Stimulated activated CD8-positive, alpha-beta memory T cell treated with anti-CD3 and anti-CD28 coated beads, Interleukin-12 subunit alpha, Interleukin-12 subunit beta, amount 100 ng/mL, for 24 hours (primary cell): ENCODE data around the gene OSBPL6.
A peak's percentile ranks its signal among the peaks of the same experiment; 100 is the strongest.
"Not testable (repeated sequence)": the region's sequence is repeated elsewhere in the genome, so short reads cannot be mapped to it uniquely, and the experiment has no call there.

Experiments
- DNase-seq: peaks from one replicate; pipeline ENCODE4 v3.0.0-alpha.2; 2020; ENCODE audit errors: extremely low read depth

Gene OSBPL6

DNA sequence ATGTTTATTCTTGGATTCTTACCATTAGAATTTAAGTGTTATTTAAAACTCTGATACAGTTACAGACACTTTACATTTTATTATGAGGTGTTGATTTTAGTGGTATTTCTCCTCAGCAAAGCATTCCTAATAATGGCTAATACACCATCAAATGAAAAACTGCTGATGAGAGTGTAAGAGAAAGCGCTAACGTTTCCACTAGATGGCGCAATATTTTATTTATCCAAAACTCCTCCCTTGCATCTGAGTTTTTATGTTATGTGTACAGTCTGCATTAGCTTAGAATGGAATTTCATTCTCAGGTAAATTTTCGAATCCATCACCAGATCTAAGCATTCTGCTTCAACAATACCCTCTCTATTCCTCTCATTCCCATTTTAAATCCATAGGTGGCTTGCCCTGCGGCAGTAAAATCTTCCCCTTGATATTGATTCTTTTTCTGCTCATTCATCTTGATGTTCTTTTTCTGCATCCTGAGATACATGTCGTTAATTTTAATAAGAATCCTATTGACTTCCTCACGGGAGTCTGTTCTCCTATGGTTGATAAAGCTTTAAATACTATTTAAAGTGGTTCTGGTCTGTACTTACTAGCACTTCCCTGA is 202.8 kb downstream of the OSBPL6 start:
- no peak for DNase-seq

GRCh38 chr2:178401994-178402437 is 207.7 kb downstream of the OSBPL6 start:
- DNase-seq: no peak

- DNase-seq: no peak
These were observed 209.5 kb downstream of the OSBPL6 start for GRCh38 chr2:178403671-178404306.

DNA sequence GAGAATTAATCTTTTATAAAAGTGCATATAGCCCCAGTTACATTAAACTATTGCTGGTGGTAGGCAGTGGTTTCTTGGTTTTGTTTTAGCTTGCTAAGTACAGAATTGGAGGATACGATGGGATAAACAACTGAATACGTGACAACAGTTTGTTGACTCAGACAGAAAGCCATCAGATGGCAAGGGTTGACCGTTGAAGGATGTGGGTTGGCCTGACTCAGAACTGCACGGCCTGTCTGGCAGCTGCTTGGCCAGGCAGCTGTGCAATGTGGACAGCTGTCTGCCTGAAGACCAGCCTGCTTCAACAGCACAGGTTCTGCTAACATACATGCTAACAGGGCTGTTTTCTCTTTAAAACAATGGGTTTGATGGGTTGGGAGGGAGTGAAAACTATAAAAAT is 210.1 kb downstream of the OSBPL6 start:
- no peak for DNase-seq

- no peak for DNase-seq
These were observed 214.9 kb downstream of the OSBPL6 start for GRCh38 chr2:178409261-178409660.

GRCh38 chr2:178412047-178412446 is 217.7 kb downstream of the OSBPL6 start:
- DNase-seq: no peak

- not testable (repeated sequence) for DNase-seq
These were observed 218.1 kb downstream of the OSBPL6 start for GRCh38 chr2:178412453-178412852.

- peak; percentile 45 for DNase-seq
These were observed 219.4 kb downstream of the OSBPL6 start for GRCh38 chr2:178413472-178414265.

DNA sequence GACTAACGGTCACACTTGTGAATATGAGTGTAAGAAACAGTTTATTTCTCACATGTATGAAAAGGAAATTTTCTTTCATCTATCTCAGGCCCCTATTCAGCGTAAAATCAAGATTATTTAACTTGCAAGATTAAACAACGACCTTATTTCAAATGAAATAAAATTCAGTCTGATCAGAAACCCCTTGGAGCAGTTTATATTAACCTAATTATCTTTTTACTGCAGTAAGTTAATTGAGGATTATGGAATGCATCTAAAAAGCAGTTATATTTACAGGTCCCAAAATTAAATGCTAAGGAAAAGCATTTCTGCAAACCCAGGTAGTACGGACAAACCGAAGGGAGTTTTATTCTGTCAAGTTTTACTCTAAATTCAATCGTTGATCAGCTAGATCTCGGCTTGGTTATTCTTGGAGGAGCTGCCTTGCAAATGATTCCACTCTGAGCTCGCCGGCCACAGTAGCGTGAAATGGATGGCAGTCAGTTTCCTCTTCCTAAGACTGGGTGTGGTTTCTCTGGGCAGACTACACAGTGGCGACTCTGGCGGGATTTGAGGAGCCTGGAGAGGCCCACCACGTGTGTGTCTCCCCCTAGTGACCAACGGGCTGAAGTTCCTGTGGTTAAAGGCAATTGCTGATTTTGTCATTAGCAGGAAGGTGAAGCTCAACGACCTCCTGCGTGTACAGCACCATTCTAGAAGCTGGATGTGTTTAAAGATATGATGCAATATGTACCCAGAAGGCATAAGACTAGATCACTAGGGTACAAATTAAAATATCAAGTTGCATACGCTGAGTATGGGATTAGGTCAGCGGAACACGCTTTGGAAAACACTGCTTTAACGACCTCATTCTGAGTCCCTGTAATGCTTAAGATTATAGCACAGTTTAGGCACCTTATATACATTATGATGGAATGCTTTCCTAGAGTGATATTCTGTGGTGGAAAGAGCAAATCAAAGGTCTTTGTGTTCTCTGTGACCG is 220.2 kb downstream of the OSBPL6 start:
- peak; percentile 52 for DNase-seq

DNA sequence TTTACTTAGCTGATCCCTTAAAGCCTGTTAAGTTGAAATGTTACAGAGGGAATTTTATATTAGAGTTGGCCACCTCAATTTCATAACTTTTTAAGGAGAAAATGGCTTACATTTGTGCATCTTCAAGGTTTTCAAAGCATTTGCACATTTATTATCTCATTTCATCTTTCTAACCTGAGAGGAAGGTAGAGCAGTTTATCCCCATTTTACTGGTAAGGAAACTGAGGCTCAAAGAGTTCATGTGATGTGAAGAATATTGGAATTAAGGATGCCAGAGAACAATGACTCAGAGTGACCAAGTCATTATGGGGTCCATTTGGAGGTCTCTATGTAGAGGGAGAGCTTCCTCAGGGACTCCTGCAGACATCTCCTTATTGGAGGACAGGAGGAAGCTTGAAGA is 221.7 kb downstream of the OSBPL6 start:
- no peak for DNase-seq

GRCh38 chr2:178417916-178418315 is 223.6 kb downstream of the OSBPL6 start:
- no peak for DNase-seq

- no peak for DNase-seq
These were observed 224.1 kb downstream of the OSBPL6 start for GRCh38 chr2:178418426-178418825.

DNA sequence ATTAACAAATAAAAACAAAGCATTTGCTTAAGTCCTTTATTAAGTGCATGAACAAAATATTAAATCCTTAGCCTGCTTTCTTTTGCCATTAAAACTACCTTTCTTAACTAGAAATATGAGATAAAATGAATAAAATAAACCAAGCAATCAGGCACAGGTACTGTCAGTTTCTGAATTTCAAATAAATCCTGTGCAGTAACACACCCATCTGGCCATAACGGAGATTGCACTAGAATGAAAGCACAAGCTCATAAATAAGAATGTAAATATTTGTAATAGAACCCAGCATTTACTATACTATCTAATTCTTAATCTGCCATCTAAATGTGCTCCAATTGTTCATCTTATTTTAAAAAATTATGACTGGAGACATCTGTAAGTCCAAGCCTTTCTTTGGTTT is 224.8 kb downstream of the OSBPL6 start:
- DNase-seq: no peak

DNA sequence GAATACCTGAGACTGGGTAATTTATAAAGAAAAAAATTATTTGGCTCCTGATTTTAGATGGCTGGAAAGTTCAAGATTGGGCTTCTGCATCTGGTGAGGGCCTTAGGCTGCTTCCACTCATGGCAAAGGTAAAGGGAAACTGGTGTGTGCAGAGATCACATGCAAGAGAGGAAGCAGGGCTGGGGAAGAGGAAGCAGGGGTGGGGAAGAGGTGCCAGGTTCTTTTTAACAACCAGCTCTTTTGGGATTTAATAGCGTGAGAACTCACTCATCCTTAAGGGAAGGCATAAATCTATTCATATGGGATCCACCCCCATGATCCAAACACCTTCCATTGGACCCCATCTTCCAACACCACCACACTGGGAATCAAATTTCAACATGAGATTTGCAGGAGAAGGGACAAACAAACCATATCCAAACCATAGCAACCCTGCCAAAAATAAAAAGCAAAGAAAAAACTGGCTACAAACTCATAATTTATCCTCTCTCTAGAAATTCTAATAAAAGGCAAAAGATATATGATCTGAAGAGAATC is 226.2 kb downstream of the OSBPL6 start:
- no peak for DNase-seq

DNA sequence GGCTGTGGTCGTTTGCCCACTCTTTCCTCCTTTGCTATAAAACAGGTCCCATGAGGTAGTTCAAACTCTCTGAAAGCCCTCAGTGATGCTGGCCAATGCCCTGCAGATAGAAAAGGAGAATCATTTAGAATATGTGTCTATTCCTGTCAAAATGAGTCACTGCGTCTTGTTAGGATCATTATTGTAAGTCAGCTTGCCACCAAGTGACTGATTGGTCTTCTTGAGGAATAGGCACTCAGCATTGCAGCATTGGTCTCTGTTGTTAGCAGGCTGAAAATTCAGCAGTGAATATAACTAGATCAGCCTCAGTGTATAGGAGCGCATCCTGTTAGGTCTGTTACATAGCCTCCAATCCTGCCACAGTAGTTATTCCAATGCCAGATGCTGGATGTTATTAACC is 227.8 kb downstream of the OSBPL6 start:
- no peak for DNase-seq

DNA sequence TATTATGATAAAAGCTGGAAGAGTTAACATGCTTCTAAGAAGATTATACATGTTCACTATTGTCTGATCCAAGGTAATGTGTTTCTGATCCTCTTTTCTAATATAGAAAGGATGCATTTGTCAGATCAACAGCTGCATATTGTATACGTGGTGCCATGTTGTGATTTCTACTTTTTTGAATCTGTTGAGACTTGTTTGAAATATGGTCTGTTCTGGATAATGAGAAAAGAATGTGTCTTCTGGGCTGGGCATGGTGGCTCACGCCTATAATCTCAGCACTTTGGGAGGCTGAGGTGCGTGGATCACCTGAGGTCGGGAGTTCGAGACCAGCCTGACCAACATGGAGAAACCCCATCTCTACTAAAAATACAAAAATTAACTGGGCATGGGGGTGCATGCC is 229.4 kb downstream of the OSBPL6 start:
- not testable (repeated sequence) for DNase-seq

DNA sequence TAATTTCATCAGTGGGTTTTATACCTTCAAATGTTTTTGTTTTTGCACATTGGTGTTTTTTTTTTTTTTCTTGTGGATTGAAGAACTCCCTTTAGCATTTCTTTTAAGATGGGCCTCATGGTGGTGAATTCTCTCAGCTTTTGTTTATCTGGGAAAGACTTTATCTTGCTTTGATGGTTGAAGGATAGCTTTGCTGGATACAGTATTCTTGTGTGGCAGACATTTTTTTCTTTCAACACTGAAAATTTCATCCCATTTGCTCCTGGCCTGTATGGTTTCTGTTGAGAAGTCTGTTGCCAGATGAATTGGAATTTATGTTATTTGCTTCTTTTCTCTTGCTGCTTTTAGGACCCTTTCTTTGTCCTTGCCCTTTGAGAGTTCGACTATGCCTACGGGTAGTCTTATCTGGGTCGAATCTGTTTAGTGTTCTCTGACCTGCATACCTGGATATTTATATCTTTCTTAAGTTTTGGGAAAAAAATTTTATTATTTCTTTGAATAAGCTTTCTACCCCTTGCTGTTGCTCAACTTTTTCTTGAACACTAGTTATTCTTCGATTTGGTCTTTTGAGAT is 231.0 kb downstream of the OSBPL6 start:
- DNase-seq: no peak

- DNase-seq: no peak
These were observed 232.1 kb downstream of the OSBPL6 start for GRCh38 chr2:178426388-178426787.

GRCh38 chr2:178427458-178427857 is 233.1 kb downstream of the OSBPL6 start:
- DNase-seq: no peak

GRCh38 chr2:178428396-178428806 is 234.1 kb downstream of the OSBPL6 start:
- DNase-seq: no peak

- no peak for DNase-seq
These were observed 235.0 kb downstream of the OSBPL6 start for GRCh38 chr2:178429336-178429735.
